Posterior cingulate gyrus (tissue), 11 donors: ENCODE results near the gene TMEM271.

ENCODE experiments used
- DNase-seq, 10 donors: peaks; one replicate each; pipeline versions ENCODE4 v3.0.0 to v3.0.0-alpha.2; 2020 to 2021; ENCODE audit warnings: mixed read lengths in 3 of 10
- intact Hi-C: fragments of 100-400 bp; cut with DNase I; formaldehyde crosslinking; loops from one replicate; pipeline ENCODE4 v1.15.1; 2023

TMEM271 gene, protein sequence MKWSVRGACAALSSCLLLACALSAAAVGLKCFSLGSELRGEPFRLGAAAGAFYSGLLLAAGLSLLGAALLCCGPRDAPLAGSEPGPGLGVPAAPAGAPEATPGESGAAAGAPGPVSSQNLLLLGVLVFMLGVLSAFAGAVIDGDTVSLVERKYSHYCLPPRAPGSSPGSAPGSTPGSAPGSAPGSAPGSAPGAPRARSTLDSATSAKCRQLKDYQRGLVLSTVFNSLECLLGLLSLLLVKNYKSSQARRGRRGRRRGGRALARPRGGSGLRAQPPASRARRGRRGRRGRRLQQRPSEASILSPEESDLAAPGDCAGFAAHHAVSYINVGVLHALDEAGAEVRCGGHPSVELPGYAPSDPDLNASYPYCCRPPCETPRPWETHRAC

DNA sequence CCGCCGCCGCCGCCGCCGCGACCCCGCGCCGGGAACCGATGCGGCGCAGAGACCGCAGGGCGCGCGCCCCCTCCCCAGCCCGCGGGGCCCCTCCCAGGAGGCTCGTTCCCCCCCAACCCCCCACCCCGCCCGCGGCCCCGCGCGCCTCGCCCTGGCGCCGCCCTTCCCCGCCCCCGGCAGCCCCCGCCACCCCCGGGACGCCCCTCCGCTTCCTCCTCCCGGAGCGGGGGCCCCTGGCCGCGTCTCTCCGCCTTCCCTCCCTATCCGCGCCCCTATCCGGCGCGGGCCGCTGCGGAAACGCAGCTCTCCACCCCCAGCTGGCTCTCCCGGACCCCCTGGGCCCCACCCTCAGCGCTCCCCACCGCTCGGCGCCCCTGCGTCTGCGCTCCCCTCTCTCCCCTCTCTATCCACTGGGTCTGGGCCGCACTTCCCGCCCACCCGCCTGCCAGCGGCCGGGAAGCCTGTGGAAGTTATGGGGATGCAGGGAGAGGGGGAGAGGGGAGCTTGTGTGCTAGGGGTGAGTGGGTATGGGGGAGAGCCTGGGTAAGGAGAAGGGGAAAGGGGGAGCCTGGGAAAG, at the start of gene TMEM271:
Gene TMEM271, minus strand, starts transcription at position 51 of the 577 bp plus-strand sequence. CDS start 233 bp downstream, outside the sequence.
- peak in 2 of 10 donors; percentile 58 to 65 for DNase-seq
- intact Hi-C loops = no loop called here

DNA sequence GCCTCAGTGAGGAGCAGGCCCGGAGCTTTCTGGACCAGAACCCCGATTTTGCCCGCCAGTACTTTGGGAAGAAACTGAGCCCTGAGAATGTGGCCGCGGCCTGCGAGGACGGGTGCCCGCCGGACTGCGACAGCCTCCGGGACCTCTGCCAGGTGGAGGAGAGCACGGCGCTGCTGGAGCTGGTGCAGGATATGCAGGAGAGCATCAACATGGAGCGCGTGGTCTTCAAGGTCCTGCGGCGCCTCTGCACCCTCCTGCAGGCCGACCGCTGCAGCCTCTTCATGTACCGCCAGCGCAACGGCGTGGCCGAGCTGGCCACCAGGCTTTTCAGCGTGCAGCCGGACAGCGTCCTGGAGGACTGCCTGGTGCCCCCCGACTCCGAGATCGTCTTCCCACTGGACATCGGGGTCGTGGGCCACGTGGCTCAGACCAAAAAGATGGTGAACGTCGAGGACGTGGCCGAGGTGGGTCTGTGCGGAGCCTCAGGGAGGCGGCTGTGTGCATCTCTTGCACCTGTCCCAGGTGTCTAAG, 49.6 kb upstream of the TMEM271 start:
- intact Hi-C loops = no loop called here
- DNase-seq = peak in 4 of 10 donors; percentile 9 to 80 (median 46)

DNA sequence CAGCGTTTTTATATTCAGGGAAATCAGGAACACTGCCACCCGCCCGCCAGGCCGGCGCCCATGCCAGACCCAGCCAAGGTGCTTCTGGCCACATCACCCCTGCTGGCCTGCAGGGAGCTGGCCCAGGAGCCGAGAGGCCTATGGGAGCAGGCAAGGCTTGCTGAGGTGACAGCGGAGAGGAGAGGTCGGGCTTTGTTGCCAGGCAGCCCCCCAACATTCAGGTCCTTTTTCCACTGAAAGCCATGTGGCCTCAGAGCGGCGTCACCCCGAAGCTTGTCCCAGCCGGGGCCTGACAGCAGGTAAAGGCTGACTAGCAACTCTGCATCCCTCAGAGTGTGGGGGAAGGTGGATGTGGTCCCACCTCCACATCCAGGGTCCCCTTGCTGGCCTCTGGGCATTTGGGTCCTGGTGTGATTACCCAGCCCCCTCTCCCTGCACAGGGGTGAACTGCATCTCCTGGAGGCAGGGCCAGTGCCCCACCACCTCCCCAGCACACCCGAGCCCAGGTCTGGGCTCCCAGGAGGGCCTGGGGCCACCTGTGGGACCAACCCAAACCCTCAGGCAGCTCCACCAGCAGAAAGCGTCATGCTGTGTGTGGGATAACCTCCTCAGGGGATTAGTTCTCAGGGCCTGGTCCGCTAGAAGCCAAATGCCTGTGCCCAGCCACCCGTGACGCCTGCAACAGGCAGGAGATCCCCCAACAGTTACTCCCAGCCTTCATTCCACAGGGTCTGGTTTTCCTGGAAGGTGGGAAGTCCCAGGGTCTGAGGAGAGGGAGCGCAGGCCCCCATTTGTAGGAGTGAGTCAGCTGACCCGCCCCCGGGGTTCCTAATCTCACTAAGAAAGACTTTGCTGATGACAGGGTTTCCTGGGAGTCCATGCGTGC, 48.9 kb upstream of the TMEM271 start, which contains the start of gene PDE6B:
Gene PDE6B, plus strand, starts transcription at position 869 of the 886 bp plus-strand sequence. CDS start 54 bp downstream, outside the sequence.
- intact Hi-C loops = no loop called here
- peak in 3 of 10 donors; percentile 53 to 71 (median 67) for DNase-seq

DNA sequence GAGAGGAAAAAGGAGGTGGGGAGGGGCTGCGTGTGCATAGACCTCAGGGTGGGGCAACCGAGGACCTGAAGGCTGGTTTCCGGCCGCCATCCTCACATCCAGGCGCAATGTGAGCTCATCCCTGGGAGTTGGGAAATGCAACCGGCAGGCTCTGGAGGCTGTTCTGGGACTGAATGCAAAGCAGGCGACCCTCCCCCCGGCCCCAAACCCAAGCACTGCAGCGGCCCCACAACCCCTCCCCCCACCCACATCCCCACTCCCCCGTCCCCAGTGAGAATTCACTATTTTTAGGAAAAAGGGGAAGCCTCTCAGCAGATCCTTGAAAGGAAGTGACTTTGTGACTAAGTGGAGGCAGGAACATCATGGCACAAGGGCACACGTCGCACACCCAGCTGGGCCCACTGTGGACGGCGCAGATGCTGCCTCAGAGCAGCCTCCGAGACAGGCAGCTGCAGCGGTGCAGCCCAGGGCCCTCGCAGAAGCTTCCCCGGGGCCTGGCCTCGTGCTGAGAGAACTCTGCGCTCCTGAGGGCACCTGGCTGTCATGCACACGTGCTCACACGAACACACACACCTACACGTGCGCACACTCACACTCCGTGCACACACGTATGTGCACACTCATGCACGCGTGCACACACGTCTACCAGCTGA, 47.9 kb upstream of the TMEM271 start:
- intact Hi-C loops = no loop called here

DNA sequence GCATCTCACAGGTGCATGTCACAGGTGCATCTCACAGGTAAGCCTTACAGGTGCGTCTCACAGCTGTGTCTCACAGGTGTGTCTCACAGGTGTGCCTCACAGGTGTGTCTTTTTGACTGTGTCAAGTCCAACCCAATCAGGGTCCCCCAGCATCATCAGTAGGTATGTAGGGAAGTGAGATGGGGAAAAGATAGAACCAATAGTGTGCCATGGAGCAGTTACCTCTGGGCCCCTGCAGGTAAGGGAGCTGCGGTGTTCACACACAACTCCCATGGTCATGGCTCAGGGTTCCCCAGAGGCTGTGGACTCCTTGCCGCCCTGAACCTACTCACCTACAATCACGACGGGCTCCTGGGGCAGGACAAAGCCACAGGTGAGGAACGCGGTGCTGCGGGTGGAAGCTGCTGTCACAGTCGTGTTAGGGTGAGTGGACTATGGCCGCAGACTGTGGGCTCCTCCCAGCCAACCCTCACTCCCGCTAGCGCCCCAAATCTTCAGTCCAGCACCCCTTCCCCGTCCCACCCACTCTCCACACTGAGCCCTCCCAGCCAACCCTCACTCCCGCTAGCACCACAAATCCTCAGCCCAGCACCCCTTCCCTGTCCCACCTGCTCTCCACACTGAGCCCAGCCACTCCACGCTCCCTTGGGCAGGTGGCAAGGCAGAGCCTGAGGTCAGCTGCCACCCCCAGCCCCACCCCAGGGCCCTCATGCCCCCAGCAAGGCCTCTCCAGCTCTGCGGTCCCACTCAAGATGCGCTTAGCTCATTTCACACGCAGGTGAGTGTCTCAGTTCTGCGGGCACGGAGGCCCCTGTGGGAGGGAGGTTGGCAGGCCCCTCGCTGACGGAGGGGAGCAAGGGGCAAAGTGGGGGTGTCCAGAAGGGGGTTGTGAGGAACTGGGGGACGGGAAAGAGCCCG, 47.2 kb upstream of the TMEM271 start:
- DNase-seq = peak in 4 of 10 donors; percentile 11 to 75 (median 44)
- intact Hi-C loops = no loop called here

More for the DNA sequence above, 47.9 kb upstream of the TMEM271 start:
- peak in 3 of 10 donors; percentile 27 to 81 (median 44) for DNase-seq

DNA sequence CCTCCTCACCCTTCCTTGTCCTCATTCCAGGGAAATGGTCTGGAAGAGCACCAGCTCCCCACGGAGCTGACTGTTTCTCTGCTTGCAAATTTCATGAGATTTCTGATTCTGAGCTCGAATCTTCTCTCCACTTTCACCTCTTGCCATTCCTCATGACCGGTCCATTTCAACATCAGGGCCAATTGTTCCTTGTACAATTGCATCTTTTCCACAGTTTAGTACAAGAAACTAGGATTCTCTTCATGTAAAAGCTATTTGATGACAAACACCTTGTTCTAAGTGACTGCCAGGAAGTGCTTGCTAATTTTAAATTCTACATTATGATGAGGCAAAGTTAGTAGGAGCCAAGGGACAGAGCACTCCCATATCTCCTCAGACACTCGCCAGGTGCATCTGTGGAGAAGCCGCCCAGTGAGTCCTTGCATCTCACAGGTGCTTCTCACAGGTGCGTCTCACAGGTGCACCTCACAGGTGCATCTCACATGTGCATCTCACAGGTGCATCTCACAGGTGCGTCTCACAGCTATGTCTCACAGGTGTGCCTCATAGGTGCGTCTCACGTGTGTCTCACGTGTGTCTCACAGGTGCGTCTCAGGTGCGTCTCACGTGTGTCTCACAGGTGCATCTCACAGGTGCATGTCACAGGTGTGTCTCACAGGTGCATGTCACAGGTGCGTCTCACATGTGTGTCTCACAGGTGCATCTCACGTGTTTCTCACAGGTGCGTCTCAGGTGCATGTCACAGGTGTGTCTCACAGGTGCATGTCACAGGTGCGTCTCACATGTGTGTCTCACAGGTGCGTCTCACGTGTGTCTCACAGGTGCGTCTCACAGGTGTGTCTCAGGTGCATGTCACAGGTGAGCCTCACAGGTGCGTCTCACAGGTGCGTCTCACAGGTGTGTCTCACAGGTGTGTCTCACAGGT, 46.2 kb upstream of the TMEM271 start:
- intact Hi-C loops = no loop called here
- peak in 3 of 10 donors; percentile 27 to 78 (median 50) for DNase-seq

DNA sequence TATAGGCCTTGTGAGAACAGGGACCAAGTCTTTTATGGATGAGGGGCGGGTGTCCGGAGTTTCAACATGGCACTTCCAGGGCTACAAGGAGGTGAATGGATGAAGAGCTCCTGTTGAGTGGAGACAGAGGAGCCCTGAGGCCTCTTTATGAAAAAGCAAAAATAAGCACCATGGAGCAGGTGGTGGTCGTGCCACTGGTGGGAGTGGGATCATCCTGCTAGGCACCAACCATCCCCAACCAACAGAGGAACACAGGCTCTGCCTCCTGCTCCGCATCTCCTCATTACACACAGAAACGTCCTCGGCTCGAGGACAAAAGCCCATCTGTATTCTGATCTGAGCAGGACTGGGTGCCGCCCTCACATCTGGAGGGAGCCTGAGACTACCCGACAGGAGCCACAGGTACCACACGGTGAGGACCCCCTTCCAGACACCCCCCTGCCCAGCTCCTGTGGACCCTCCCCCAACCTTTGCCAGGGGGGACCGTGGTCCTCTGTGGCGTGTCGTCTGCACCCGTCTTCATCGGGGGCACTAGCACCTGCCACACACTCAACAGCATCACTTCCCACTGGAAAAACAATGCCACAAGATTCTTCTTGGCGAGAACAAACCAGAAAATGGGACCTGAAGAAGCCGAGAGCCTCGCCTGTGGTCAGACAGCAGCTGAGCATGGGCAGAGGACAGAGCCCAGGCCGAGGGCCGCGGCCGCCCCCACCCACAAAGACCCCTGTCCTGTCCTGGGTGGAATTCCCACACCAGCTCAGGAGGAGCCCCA, 45.4 kb upstream of the TMEM271 start:
- intact Hi-C loops = no loop called here
- DNase-seq = peak in 2 of 10 donors; percentile 49 to 60

DNA sequence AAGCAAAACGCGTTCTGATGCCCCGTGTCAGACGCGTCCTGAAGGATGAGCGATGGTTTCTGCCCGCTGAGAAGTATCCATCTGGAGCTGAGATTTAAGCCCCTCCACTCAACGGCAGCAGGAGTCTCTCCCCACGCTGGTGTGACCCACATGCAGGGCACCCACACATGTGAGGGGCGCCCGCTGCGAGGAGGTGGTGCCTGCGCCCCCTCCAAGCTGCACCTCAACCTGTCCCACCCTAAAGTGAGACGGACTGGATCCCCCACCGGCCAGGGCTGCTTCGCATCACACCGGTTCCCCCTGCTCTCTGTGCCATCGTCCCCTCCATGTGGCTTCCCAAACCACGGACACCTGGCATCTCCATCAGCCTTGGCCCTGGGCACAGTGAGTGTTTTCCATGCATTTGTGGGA, 44.8 kb upstream of the TMEM271 start:
- intact Hi-C loops = no loop called here
- peak in 1 of 10 donors; percentile 55 for DNase-seq

DNA sequence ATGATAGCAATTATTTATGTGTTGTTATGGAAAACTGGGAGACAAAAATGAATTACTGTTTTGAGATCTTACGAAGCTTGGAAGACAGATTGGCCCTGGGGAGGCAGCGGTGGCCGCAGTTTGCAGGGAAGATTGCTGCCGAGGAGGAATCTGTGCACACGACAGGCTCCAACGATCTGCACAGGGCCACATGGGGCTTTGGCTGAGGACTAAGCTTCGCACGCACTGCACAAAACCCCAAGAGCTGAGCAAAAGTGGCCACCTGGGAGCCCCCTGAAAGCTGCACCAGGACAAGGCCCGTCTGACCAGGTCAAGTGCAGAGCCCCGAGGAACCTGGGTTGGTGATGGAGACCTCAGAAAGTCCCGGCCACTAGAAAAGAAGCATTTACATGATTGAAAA, 44.1 kb upstream of the TMEM271 start:
- DNase-seq = no peak
- intact Hi-C loops = no loop called here

DNA sequence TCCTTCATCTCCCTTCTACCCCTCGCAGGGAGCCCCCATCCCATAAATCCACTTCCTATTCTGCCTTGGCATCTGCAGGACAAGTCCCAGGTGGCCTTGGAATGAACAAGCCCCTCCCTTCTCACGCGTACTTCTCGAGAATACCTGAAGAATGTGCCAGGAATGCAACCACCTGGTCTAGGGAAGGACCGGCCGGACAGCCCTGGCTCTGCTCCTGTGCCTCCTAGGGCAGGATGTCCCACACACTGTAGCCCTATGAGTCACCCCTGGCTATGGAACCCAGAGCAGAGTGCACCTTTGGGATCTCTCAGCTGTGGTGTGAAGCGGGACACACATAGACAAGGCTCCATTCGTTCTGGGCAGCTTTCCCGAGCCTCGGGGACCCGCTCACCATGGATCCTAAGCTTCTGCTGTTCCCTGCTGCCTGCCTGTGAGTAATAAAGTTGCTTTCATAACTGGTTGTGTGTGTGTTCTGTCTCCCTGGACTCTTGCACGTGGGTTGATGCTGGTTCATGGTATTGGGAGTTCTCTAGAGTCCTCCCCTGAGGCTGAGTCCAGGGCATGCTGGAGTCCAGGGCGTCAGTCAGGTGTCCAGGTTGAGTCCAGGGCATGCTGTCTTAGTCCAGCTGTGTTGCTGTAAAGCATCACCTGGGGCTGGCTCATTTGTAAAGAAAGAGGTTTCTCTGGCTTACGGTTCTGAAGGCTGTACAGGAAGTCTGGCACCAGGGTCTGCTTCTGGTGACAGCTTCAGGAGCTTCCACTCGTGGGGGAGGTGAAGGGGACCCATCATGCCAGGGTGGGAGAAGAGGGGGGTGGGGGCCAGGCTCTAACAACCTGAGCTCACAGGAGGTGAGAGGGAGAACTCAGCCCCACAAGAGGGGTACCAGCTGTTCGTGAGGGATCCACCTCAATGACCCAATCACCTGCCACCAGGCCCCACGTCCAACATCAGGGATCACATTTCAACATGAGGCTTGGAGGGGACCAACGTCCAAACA, 41.8 kb upstream of the TMEM271 start:
- intact Hi-C loops = no loop called here
- peak in 4 of 10 donors; percentile 5 to 51 (median 46) for DNase-seq

DNA sequence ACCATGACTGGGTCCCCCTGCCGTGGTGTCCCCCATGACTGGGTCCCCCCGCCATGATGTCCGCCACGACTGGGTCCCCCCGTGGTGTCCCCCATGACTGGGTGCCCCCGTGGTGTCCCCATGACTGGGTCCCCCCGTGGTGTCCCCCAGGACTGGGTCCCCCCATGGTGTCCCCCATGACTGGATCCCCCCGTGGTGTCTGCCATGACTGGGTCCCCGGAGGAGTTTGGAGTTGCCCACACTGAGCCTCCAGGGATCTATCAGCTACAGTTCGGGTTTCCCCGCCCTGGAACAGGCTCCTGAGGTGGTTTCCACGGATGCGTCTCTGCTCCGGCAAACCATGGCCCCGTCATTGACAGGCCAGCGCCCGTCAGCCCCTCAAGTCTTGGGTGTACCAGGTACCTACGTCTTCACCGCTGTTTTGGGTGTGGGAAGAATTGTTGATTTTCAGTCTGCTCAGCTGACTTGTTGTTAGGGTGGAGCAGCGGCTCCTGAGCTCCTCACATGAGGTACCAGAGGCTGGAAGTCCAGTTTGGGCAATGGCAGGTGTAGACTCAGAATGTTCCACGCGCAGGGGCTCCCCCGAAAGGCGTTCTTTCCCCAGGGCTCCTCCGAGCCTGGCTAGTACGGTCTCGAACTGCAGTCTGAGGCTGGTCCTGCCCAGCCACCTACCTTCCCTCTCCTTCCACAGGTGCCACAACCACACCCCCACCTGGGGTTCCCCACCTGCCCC, 41.0 kb upstream of the TMEM271 start:
- intact Hi-C loops = no loop called here
- DNase-seq = peak in 2 of 10 donors; percentile 57 to 60

DNA sequence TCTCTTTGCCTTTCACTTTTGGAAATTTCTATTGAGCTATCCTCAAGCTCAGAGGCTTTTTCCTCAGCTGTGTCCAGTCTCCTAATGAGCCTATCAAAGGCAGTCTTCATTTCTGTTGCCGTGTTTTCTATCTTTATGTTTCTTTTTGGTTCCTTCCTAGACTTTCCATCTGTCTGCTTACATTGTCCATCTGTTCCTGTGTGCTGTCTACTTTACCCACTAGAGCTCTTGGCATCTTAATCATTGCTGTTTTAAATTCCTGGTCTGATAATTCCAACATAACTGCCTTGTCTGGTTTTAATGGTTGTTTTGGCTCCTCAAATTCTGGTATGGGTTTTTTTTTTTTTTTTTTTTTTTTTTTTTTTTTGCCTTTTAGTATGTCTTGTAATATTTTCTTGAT, 40.0 kb upstream of the TMEM271 start:
- DNase-seq = no peak
- intact Hi-C loops = no loop called here

DNA sequence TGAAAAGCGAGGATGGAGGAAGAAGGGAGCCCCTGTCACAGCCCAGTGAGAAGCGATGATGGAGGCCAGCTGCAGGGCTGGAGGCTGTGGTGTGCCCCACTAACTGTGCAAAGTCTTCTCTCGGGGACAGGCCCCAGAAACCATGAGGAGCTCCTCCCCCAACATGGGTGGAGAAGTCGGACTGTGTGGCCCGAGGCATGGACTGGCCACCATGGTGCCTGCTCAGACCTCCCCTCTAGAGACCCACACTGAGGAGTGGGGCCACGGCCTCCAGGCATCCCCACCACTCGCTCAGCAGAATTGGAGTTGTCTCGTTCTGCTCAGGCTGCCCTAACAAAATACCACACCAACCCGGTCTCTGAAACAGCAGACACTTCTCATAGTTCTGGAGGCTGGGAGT, 37.0 kb upstream of the TMEM271 start:
- intact Hi-C loops = no loop called here
- DNase-seq = peak in 3 of 10 donors; percentile 21 to 69 (median 46)

DNA sequence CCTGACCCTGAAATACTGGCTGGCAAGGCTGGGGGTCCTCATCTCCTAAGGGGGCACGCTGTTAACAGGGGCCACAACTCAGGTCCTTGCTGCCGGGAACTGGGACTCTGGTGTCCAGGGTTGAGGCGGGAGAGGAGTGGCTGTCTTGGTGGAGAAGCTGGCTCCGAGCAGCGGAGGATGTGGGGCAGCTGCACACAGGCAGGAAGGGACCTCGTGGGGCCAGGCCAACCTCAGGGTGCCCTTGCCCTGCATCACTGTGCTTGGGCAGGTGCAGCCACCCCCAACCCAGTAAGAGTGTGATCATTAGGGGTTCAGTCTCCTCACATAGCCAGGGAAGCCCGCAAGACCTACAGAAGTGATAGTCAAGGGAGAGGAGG, 36.6 kb upstream of the TMEM271 start:
- DNase-seq = peak in 3 of 10 donors; percentile 52 to 58 (median 57)
- intact Hi-C loops = no loop called here
